Measurements from ENCODE around the gene CSGALNACT2.

CSGALNACT2 gene

GRCh38 chr10:43208147-43209073 is 70.2 kb downstream of the CSGALNACT2 start:
- TF ChIP-seq FOXM1 (IDR thresholded peaks at IDR 0.05; ENCODE audit: borderline replicate concordance, low read depth): no peak
- no peak for TF ChIP-seq REST (IDR thresholded peaks at IDR 0.05; ENCODE audit: low read depth)
- no peak for TF ChIP-seq USF1 (IDR thresholded peaks at IDR 0.05)
- no peak for TF ChIP-seq TCF12 (IDR thresholded peaks at IDR 0.05; ENCODE audit: low read depth)

GRCh38 chr10:43209074-43209455 is 70.8 kb downstream of the CSGALNACT2 start:
- no peak for TF ChIP-seq TEAD4 (IDR thresholded peaks at IDR 0.05)
- TF ChIP-seq REST (IDR thresholded peaks at IDR 0.05; ENCODE audit: low read depth): no peak
- no peak for TF ChIP-seq EGR1 (IDR thresholded peaks at IDR 0.05)
- TF ChIP-seq YY1 (IDR thresholded peaks at IDR 0.05; ENCODE audit: low read depth): no peak
- TF ChIP-seq CEBPB (IDR thresholded peaks at IDR 0.05): no peak
- no peak for TF ChIP-seq FOXM1 (IDR thresholded peaks at IDR 0.05; ENCODE audit: borderline replicate concordance, low read depth)
- no peak for TF ChIP-seq RAD21 (IDR thresholded peaks at IDR 0.05; ENCODE audit: low read depth)
- no peak for TF ChIP-seq TAF1 (IDR thresholded peaks at IDR 0.05; ENCODE audit: low read depth)
- TF ChIP-seq NFIC (IDR thresholded peaks at IDR 0.05): no peak

GRCh38 chr10:43209651-43210141 is 71.5 kb downstream of the CSGALNACT2 start:
- no peak for TF ChIP-seq EGR1 (IDR thresholded peaks at IDR 0.05)
- TF ChIP-seq EP300 (IDR thresholded peaks at IDR 0.05; ENCODE audit: borderline replicate concordance): no peak
- TF ChIP-seq MAX (IDR thresholded peaks at IDR 0.05): no peak
- no peak for TF ChIP-seq CEBPB (IDR thresholded peaks at IDR 0.05)
- no peak for TF ChIP-seq TEAD4 (IDR thresholded peaks at IDR 0.05)

- TF ChIP-seq CEBPB (IDR thresholded peaks at IDR 0.05) (no peak), YY1 (IDR thresholded peaks at IDR 0.05; ENCODE audit: low read depth) (no peak), NFIC (IDR thresholded peaks at IDR 0.05) (no peak), TAF1 (IDR thresholded peaks at IDR 0.05; ENCODE audit: low read depth) (no peak), MAX (IDR thresholded peaks at IDR 0.05) (no peak), TCF12 (IDR thresholded peaks at IDR 0.05; ENCODE audit: low read depth) (no peak), ZBTB7A (IDR thresholded peaks at IDR 0.05; ENCODE audit: low read depth) (no peak), EGR1 (IDR thresholded peaks at IDR 0.05) (no peak)
Measured at GRCh38 chr10:43210556-43210955, 72.3 kb downstream of the CSGALNACT2 start.

GRCh38 chr10:43211030-43211429 is 72.8 kb downstream of the CSGALNACT2 start:
- TF ChIP-seq REST (IDR thresholded peaks at IDR 0.05; ENCODE audit: low read depth) (no peak), ZBTB7A (IDR thresholded peaks at IDR 0.05; ENCODE audit: low read depth) (no peak), YY1 (IDR thresholded peaks at IDR 0.05; ENCODE audit: low read depth) (no peak), FOXM1 (IDR thresholded peaks at IDR 0.05; ENCODE audit: borderline replicate concordance, low read depth) (no peak), MAX (IDR thresholded peaks at IDR 0.05) (no peak), CREB1 (IDR thresholded peaks at IDR 0.05; ENCODE audit: low read depth) (no peak), RAD21 (IDR thresholded peaks at IDR 0.05; ENCODE audit: low read depth) (no peak), NFIC (IDR thresholded peaks at IDR 0.05) (no peak), TEAD4 (IDR thresholded peaks at IDR 0.05) (no peak), TAF1 (IDR thresholded peaks at IDR 0.05; ENCODE audit: low read depth) (no peak), USF1 (IDR thresholded peaks at IDR 0.05) (no peak), EP300 (IDR thresholded peaks at IDR 0.05; ENCODE audit: borderline replicate concordance) (no peak), CEBPB (IDR thresholded peaks at IDR 0.05) (no peak), TCF12 (IDR thresholded peaks at IDR 0.05; ENCODE audit: low read depth) (no peak), EGR1 (IDR thresholded peaks at IDR 0.05) (no peak)
